H1 (cell line): ENCODE data around the gene EYA2.

ENCODE experiments used
- EP300 ChIP-seq, 2 experiments: IDR thresholded peaks; 1 replicate in 1 of 2; 2 replicates in 1 of 2; pipeline ENCODE4 v1.6.1; 2011 to 2012; ENCODE audit warnings: low read depth in 2 of 2, low read length in 2 of 2, mild to moderate bottlenecking in 2 of 2, borderline replicate concordance in 1 of 2, inconsistent platforms in 1 of 2, moderate library complexity in 1 of 2
- EZH2 ChIP-seq: fragments of 200-600 bp; sonication (generic); IDR thresholded peaks from 2 replicates; pipeline ENCODE4 v1.7.1; 2012; ENCODE audit warnings: low read depth, mild to moderate bottlenecking, moderate library complexity, low read length, inconsistent platforms; ENCODE audit not compliant: severe bottlenecking
- GABPA ChIP-seq: IDR thresholded peaks from 2 replicates; pipeline ENCODE4 v1.6.1; 2011; ENCODE audit warnings: mild to moderate bottlenecking, low read length, moderate library complexity, borderline replicate concordance; ENCODE audit not compliant: insufficient read depth
- HDAC2 ChIP-seq, 2 experiments: fragments of 300-600 bp in 1 of 2; sonication (generic) in 1 of 2; IDR thresholded peaks; 2 replicates each; pipeline ENCODE4 v1.6.1; 2011 to 2012; ENCODE audit warnings: low read depth in 2 of 2, low read length in 2 of 2, mild to moderate bottlenecking in 2 of 2, moderate library complexity in 2 of 2, borderline replicate concordance in 1 of 2, inconsistent platforms in 1 of 2
- MAFK ChIP-seq: IDR thresholded peaks from 2 replicates; pipeline ENCODE4 v1.6.1; 2012; ENCODE audit warnings: low read depth, mild to moderate bottlenecking, improper control_type of control experiment, low read length
- POLR2A ChIP-seq, 2 experiments: IDR thresholded peaks; 1 replicate in 1 of 2; 2 replicates in 1 of 2; pipeline ENCODE4 v1.6.1; 2011; ENCODE audit warnings: low read depth in 2 of 2, low read length in 2 of 2, mild to moderate bottlenecking in 2 of 2; ENCODE audit errors: control extremely low read depth in 1 of 2
- SRF ChIP-seq: IDR thresholded peaks from 2 replicates; pipeline ENCODE4 v1.6.1; 2011; ENCODE audit warnings: mild to moderate bottlenecking, low read depth, low read length, moderate library complexity
- SUZ12 ChIP-seq: fragments of 200-600 bp; sonication (generic); IDR thresholded peaks from 2 replicates; pipeline ENCODE4 v1.6.1; 2012; ENCODE audit warnings: mild to moderate bottlenecking, inconsistent platforms, low read length, moderate library complexity, mixed read lengths
- TAF1 ChIP-seq: IDR thresholded peaks from 2 replicates; pipeline ENCODE4 v1.6.1; 2011; ENCODE audit warnings: mild to moderate bottlenecking, low read depth, low read length
- TF ChIP-seq, protein P1 (sequence below), 3 experiments: IDR thresholded peaks; 1 replicate in 2 of 3; 2 replicates in 1 of 3; pipeline versions ENCODE4 v1.5.1 to v1.6.1; 2011; ENCODE audit warnings: low read length in 3 of 3, mild to moderate bottlenecking in 3 of 3, inconsistent platforms in 2 of 3, low read depth in 1 of 3, moderate library complexity in 1 of 3; ENCODE audit not compliant: insufficient read depth in 1 of 3; ENCODE audit errors: control extremely low read depth in 1 of 3

DNA sequence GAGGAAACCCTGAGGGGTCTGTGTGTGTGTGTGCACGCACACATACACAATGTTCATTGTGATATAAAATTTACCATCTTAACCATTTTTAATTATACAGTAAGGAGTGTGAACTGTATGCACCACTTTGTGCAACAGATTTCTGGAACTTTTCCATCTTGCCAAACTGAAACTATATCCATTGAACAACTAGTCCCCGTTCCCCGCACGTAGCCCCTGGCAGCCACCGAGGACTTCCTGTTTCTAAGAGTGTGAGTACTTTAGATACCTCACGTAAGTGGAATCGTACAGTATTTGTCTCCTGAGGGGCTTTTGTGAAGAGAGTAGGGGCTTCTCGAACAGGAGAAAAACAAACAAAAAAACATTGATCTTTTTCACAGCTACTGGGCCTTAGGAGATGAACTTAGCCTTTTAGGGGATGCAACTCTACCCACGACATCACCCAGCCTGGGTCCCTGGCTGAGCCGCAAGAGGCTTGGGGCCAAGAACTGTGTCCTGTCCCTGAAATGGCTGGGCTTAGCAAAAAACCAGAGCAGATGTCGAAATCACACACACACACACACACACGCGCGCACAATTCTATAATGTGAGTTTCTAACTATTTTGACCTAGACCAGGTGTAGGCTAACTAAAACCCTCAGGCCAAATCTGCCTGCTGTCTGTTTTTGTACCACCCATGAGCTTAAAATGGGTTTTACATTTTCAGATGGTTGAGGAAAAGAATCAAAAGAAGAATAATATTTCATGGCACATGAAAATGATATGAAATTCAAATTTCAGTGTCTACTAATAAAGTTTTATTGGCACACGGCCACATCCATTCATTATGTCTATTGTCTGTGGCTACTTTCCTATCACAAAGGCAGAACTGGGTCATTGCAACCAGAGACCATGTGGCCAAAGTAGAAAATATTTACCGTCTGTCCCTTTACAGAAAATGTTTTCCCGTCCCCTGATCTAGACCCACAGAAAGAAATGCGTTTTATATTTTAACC, 144.2 kb downstream of the EYA2 start:
- TF ChIP-seq, protein P1, sequence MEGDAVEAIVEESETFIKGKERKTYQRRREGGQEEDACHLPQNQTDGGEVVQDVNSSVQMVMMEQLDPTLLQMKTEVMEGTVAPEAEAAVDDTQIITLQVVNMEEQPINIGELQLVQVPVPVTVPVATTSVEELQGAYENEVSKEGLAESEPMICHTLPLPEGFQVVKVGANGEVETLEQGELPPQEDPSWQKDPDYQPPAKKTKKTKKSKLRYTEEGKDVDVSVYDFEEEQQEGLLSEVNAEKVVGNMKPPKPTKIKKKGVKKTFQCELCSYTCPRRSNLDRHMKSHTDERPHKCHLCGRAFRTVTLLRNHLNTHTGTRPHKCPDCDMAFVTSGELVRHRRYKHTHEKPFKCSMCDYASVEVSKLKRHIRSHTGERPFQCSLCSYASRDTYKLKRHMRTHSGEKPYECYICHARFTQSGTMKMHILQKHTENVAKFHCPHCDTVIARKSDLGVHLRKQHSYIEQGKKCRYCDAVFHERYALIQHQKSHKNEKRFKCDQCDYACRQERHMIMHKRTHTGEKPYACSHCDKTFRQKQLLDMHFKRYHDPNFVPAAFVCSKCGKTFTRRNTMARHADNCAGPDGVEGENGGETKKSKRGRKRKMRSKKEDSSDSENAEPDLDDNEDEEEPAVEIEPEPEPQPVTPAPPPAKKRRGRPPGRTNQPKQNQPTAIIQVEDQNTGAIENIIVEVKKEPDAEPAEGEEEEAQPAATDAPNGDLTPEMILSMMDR (IDR thresholded peaks at IDR 0.05; ENCODE audit: control extremely low read depth in 1 of 3, insufficient read depth in 1 of 3, low read depth in 1 of 3, low read length in 3 of 3) = no peak
- TF ChIP-seq TAF1 = no peak
- TF ChIP-seq GABPA = no peak
- no peak for TF ChIP-seq HDAC2 (IDR thresholded peaks at IDR 0.05; ENCODE audit: borderline replicate concordance in 1 of 2, low read depth in 2 of 2, low read length in 2 of 2)
- no peak for TF ChIP-seq EZH2
- TF ChIP-seq SUZ12 = no peak
- no peak for TF ChIP-seq POLR2A (IDR thresholded peaks at IDR 0.05; ENCODE audit: control extremely low read depth in 1 of 2, low read depth in 2 of 2, low read length in 2 of 2)
- TF ChIP-seq SRF = no peak
- TF ChIP-seq MAFK = no peak
- no peak for TF ChIP-seq EP300 (IDR thresholded peaks at IDR 0.05; ENCODE audit: borderline replicate concordance in 1 of 2, low read depth in 2 of 2, low read length in 2 of 2)
